ENCODE measurements around the gene GHITM.
"Not testable (repeated sequence)": the region's sequence is repeated elsewhere in the genome, so short reads cannot be mapped to it uniquely, and the experiment has no call there.

Gene GHITM

GRCh38 chr10:84178160-84178609 is 38.9 kb downstream of the GHITM start:
- H3K4me3 ChIP-seq (ENCODE audit: low read length), result no peak overlapping the region
- peak; percentile 35 for DNase-seq (ENCODE audit: low read depth)
- no peak for TF ChIP-seq CTCF (IDR thresholded peaks at IDR 0.05; ENCODE audit: insufficient read depth, low read depth, low read length, missing control alignments)

GRCh38 chr10:84179059-84179710 is 39.9 kb downstream of the GHITM start:
- DNase-seq (ENCODE audit: low read depth), result peak; percentile 100
- no peak for TF ChIP-seq CTCF (IDR thresholded peaks at IDR 0.05; ENCODE audit: insufficient read depth, low read depth, low read length, missing control alignments)
- H3K4me3 ChIP-seq (ENCODE audit: low read length), result no peak overlapping the region

- not testable (repeated sequence) for H3K4me3 ChIP-seq (ENCODE audit: low read length); DNase-seq (ENCODE audit: low read depth)
These were observed 41.1 kb downstream of the GHITM start for GRCh38 chr10:84180386-84180785.

- H3K4me3 ChIP-seq (ENCODE audit: low read length), result no peak overlapping the region
- no peak for TF ChIP-seq CTCF (IDR thresholded peaks at IDR 0.05; ENCODE audit: insufficient read depth, low read depth, low read length, missing control alignments)
- DNase-seq (ENCODE audit: low read depth), result no peak
These were observed 42.3 kb downstream of the GHITM start for GRCh38 chr10:84181631-84182030.

- TF ChIP-seq CTCF (IDR thresholded peaks at IDR 0.05; ENCODE audit: insufficient read depth, low read depth, low read length, missing control alignments), result no peak
- DNase-seq (ENCODE audit: low read depth), result peak; percentile 51
- H3K4me3 ChIP-seq (ENCODE audit: low read length), result no peak overlapping the region
These were observed 45.2 kb downstream of the GHITM start for GRCh38 chr10:84184517-84184916.

- no peak for DNase-seq (ENCODE audit: low read depth)
- no peak overlapping the region for H3K4me3 ChIP-seq (ENCODE audit: low read length)
- TF ChIP-seq CTCF (IDR thresholded peaks at IDR 0.05; ENCODE audit: insufficient read depth, low read depth, low read length, missing control alignments), result no peak
These were observed 46.3 kb downstream of the GHITM start for GRCh38 chr10:84185526-84186175.

- no peak for TF ChIP-seq CTCF (IDR thresholded peaks at IDR 0.05; ENCODE audit: insufficient read depth, low read depth, low read length, missing control alignments)
- H3K4me3 ChIP-seq (ENCODE audit: low read length), result no peak overlapping the region
- no peak for DNase-seq (ENCODE audit: low read depth)
These were observed 49.5 kb downstream of the GHITM start for GRCh38 chr10:84188815-84189214.
